GM19395 (cell line): Measurements from ENCODE around the gene TMEM108.

ENCODE experiments used
- ATAC-seq: cut with Tn5 transposase; IDR thresholded peaks from one replicate; pipeline ENCODE4 v1.9.1; 2021; ENCODE audit warnings: mild to moderate bottlenecking, moderate library complexity; ENCODE audit not compliant: unreplicated experiment

Gene TMEM108

GRCh38 chr3:133377396-133377795, 339.2 kb downstream of the TMEM108 start:
- ATAC-seq, result no peak

- ATAC-seq, result no peak
Measured at GRCh38 chr3:133379926-133380325, 341.7 kb downstream of the TMEM108 start.

- ATAC-seq, result no peak
Measured at GRCh38 chr3:133380481-133381225, 342.5 kb downstream of the TMEM108 start.

- ATAC-seq, result no peak
Measured at GRCh38 chr3:133381346-133382109, 343.3 kb downstream of the TMEM108 start.

- ATAC-seq, result no peak
Measured at GRCh38 chr3:133383175-133383574, 345.0 kb downstream of the TMEM108 start.

GRCh38 chr3:133383741-133384140, 345.6 kb downstream of the TMEM108 start:
- no peak for ATAC-seq

- ATAC-seq, result peak; percentile 76
Measured at GRCh38 chr3:133384331-133385027, 346.3 kb downstream of the TMEM108 start.

GRCh38 chr3:133386876-133387275, 348.7 kb downstream of the TMEM108 start:
- no peak for ATAC-seq

- no peak for ATAC-seq
Measured at GRCh38 chr3:133387341-133387740, 349.1 kb downstream of the TMEM108 start.

GRCh38 chr3:133388696-133389395, 350.7 kb downstream of the TMEM108 start:
- ATAC-seq, result no peak

GRCh38 chr3:133390715-133391114, 352.5 kb downstream of the TMEM108 start:
- no peak for ATAC-seq

- ATAC-seq, result no peak
Measured at GRCh38 chr3:133393204-133393603, 355.0 kb downstream of the TMEM108 start.

- no peak for ATAC-seq
Measured at GRCh38 chr3:133393691-133394474, 355.7 kb downstream of the TMEM108 start.

- no peak for ATAC-seq
Measured at GRCh38 chr3:133394561-133395311, 356.5 kb downstream of the TMEM108 start.

GRCh38 chr3:133396906-133397305, 358.7 kb downstream of the TMEM108 start:
- no peak for ATAC-seq

- no peak for ATAC-seq
Measured at GRCh38 chr3:133400006-133400515, 361.9 kb downstream of the TMEM108 start, which contains the start of gene BFSP2. BFSP2 (plus strand) TSS chr3:133400056; CDS start chr3:133400084, 28 bp downstream.

GRCh38 chr3:133401374-133402135, 363.4 kb downstream of the TMEM108 start:
- ATAC-seq, result no peak

- no peak for ATAC-seq
Measured at GRCh38 chr3:133404920-133405319, 366.7 kb downstream of the TMEM108 start.
